ENCODE measurements around the gene COX7C.

The COX7C gene

DNA sequence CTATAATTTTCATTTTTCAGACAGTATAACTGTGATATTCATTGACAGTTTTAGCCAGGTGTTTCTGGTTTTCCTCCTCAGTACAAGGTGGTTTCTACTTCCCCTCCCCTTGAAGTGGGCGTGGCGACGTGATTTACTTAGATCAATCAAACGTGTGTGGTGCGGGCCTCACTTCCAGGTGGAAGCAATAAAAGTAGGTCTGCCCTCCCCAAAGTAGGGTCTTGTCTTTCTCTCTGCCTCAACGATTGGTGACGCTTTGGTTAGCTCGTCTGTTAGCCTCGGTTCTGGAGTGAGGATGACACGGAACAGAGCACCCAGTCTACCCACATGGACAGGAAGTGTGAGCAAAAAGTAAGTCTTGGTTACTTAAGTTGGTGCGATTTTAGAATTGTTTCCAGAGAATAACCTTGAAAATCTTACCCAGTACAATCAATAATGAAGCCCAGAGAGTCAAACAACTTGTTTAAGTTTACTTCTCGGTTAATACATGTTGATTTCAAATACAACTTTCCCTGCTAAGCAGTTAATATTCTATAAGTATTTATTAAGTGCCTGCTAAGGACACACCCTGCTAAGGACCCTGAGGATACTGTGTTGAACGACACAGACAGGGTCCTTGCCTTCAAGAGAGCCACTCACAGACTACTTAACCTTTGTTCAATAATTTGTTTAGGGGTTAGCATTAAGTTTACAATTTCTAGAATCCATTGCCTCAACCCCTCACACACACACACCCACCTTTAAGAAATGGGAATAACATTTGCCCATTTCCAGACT lies 48.4 kb downstream of the COX7C start:
- no peak for DNase-seq

DNA sequence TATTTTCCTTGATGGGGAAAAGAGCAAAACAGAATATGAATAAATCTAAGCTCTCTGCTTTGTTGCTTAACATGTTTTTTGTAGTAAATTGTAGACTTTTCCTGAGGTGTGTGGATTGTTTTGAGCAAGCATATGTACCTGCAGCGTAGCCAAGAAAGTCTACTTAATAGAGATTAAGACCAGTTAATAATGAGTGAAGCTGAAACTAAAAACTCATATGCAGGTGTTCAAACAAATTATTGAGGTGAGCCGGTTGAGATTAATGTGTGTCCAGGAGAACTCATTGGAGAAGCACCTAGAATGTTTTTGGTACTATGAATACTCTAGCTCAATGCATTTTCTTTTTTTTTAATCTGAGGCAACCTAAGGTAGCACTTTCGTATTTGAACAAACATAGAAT lies 49.2 kb downstream of the COX7C start:
- DNase-seq, result no peak
